ENCODE measurements around the gene ZNF442.
"Not testable (repeated sequence)": the region's sequence is repeated elsewhere in the genome, so short reads cannot be mapped to it uniquely, and the experiment has no call there.

Gene ZNF442

GRCh38 chr19:12365236-12366162 lies at the start of gene ZNF442:
ZNF442 (minus strand) TSS chr19:12365683; CDS start chr19:12363631, 2,052 bp downstream.
- DNase-seq (ENCODE audit: insufficient read length, low spot score) (peak; percentile 96), FAIRE-seq (peak; percentile 97)

- DNase-seq (ENCODE audit: insufficient read length, low spot score) (no peak), FAIRE-seq (no peak)
Observed at GRCh38 chr19:12411893-12412292, 46.4 kb upstream of the ZNF442 start.

- FAIRE-seq (peak; percentile 95), DNase-seq (ENCODE audit: insufficient read length, low spot score) (peak; percentile 61)
Observed at GRCh38 chr19:12400633-12401502, 35.4 kb upstream of the ZNF442 start, which contains the start of gene ZNF799. ZNF799 (minus strand) TSS chr19:12401271; CDS start chr19:12401070, 201 bp downstream.

- DNase-seq (ENCODE audit: insufficient read length, low spot score), result not testable (repeated sequence)
- peak; percentile 98 for FAIRE-seq
Observed at GRCh38 chr19:12399901-12400632, 34.6 kb upstream of the ZNF442 start.

- not testable (repeated sequence) for DNase-seq (ENCODE audit: insufficient read length, low spot score); FAIRE-seq
Observed at GRCh38 chr19:12391148-12391547, 25.7 kb upstream of the ZNF442 start.

- FAIRE-seq; DNase-seq (ENCODE audit: insufficient read length, low spot score): not testable (repeated sequence)
Observed at GRCh38 chr19:12386365-12386764, 20.9 kb upstream of the ZNF442 start.

- no peak for FAIRE-seq
- no peak for DNase-seq (ENCODE audit: insufficient read length, low spot score)
Observed at GRCh38 chr19:12380444-12380737, 14.9 kb upstream of the ZNF442 start.

GRCh38 chr19:12379732-12380443 lies 14.4 kb upstream of the ZNF442 start:
- no peak for DNase-seq (ENCODE audit: insufficient read length, low spot score)
- no peak for FAIRE-seq

GRCh38 chr19:12374026-12374425 lies 8.5 kb upstream of the ZNF442 start:
- no peak for FAIRE-seq
- no peak for DNase-seq (ENCODE audit: insufficient read length, low spot score)

- DNase-seq (ENCODE audit: insufficient read length, low spot score), result peak; percentile 27
- no peak for FAIRE-seq
Observed at GRCh38 chr19:12364391-12365235, 870 bp downstream of the ZNF442 start.

GRCh38 chr19:12362236-12362635 lies 3.2 kb downstream of the ZNF442 start:
- not testable (repeated sequence) for DNase-seq (ENCODE audit: insufficient read length, low spot score); FAIRE-seq

- no peak for FAIRE-seq
Observed at GRCh38 chr19:12353375-12353774, 12.1 kb downstream of the ZNF442 start.

GRCh38 chr19:12350890-12351197 lies 14.6 kb downstream of the ZNF442 start:
- no peak for FAIRE-seq

More at GRCh38 chr19:12353375-12353774, 12.1 kb downstream of the ZNF442 start:
- no peak for DNase-seq (ENCODE audit: insufficient read length, low spot score)

GRCh38 chr19:12350185-12350889 lies 15.1 kb downstream of the ZNF442 start:
- DNase-seq (ENCODE audit: insufficient read length, low spot score) (no peak), FAIRE-seq (no peak)

More at GRCh38 chr19:12350890-12351197, 14.6 kb downstream of the ZNF442 start:
- DNase-seq (ENCODE audit: insufficient read length, low spot score), result no peak

- no peak for DNase-seq (ENCODE audit: insufficient read length, low spot score)
- peak; percentile 18 for FAIRE-seq
Observed at GRCh38 chr19:12346896-12347295, 18.6 kb downstream of the ZNF442 start.

- DNase-seq (ENCODE audit: insufficient read length, low spot score) (no peak), FAIRE-seq (no peak)
Observed at GRCh38 chr19:12345197-12345596, 20.3 kb downstream of the ZNF442 start.

GRCh38 chr19:12333162-12334159 lies 32.0 kb downstream of the ZNF442 start, which contains the start of gene ZNF563:
ZNF563 (minus strand) TSS chr19:12333633; CDS start chr19:12333482, 151 bp downstream.
- DNase-seq (ENCODE audit: insufficient read length, low spot score), result peak; percentile 81
- peak; percentile 98 for FAIRE-seq
